ENCODE data around the gene NCR3LG1.

- no peak for TF ChIP-seq POLR2AphosphoS5 (IDR thresholded peaks at IDR 0.05; ENCODE audit: low read depth, low read length)
- TF ChIP-seq REST (IDR thresholded peaks at IDR 0.05; ENCODE audit: insufficient read depth in 1 of 2, low read depth in 2 of 2, low read length in 2 of 2): no peak
- no peak for TF ChIP-seq TAF1 (IDR thresholded peaks at IDR 0.05; ENCODE audit: borderline replicate concordance, insufficient read depth, low read length)
- TF ChIP-seq SIN3A (IDR thresholded peaks at IDR 0.05; ENCODE audit: borderline replicate concordance, insufficient read depth, low read length): no peak
Observed at GRCh38 chr11:17351510-17352176, at the start of gene NCR3LG1.
